ENCODE data around the gene PIP5K1C.
"Not testable (repeated sequence)": the region's sequence is repeated elsewhere in the genome, so short reads cannot be mapped to it uniquely, and the experiment has no call there.

PIP5K1C gene

GRCh38 chr19:3661284-3662238 lies 38.7 kb downstream of the PIP5K1C start:
- no peak for DNase-seq (ENCODE audit: low read depth in 2 of 2)

- DNase-seq (ENCODE audit: low read depth in 2 of 2) = no peak
Observed at GRCh38 chr19:3660493-3661219, 39.6 kb downstream of the PIP5K1C start.

DNA sequence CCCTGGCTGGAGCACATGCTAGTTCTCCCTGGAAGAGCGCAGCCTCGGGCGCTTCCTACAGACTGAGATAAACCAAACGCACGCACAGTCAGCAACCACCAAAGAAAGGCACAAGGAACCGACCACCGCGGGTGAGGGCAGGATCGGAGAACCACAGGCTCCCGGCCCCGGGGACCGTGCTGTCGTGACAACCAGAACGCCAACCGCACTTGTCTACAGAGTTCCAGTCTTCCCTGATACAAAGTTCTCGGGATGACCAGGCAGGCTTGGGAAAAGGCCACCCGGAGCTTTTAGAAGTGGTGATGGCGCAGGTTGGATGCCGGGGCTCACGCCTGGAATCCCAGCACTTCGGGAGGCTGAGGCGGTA lies 40.5 kb downstream of the PIP5K1C start:
- no peak for DNase-seq (ENCODE audit: low read depth in 2 of 2)

- no peak for DNase-seq (ENCODE audit: low read depth in 2 of 2)
Observed at GRCh38 chr19:3658870-3659745, 41.2 kb downstream of the PIP5K1C start.

DNA sequence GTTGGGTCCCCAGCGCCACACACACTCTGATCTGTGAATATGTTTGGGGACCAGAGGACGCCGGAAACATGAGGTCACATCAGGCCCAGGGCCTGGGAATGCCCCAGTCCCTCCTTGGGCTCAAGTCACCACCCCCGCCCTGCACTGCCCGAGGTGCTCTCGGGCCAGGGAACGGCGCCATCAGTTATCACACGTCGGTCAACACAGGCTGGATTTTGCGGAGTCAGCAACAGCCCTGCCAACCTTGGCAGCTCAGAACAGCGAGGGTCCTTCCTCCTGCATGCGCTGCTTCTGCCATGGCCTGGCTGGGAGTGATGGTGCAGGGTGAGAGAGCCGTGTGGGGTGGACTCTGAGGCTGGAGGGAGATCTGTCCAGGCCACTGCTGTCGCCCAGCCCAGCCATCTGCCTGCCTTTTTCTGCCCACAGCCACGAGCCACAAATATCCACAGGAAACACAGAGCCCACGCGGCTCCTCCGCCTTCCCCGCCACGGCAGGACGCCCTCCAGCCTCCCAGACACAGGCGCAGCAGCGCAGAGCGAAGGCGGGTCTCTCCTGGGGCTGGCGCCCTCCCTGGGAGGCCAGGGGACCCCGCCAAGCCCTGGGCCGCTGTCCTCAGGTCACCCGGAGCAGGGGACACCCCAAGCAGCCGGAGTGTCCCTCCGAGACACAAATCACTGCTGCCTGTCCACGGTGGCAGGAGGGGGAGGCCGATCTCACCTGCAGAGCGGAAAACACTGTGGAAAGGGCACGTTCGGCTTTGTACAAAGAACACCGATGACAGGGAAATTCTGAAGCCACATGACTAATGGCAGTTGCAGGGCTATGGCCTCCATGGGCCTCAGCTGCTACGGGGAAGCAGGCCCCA lies 42.0 kb downstream of the PIP5K1C start:
- no peak for DNase-seq (ENCODE audit: low read depth in 2 of 2)

GRCh38 chr19:3657395-3657769 lies 42.9 kb downstream of the PIP5K1C start:
- no peak for DNase-seq (ENCODE audit: low read depth in 2 of 2)

GRCh38 chr19:3656747-3657394 lies 43.4 kb downstream of the PIP5K1C start:
- no peak for DNase-seq (ENCODE audit: low read depth in 2 of 2)

GRCh38 chr19:3656073-3656746 lies 44.1 kb downstream of the PIP5K1C start:
- no peak for DNase-seq (ENCODE audit: low read depth in 2 of 2)

DNA sequence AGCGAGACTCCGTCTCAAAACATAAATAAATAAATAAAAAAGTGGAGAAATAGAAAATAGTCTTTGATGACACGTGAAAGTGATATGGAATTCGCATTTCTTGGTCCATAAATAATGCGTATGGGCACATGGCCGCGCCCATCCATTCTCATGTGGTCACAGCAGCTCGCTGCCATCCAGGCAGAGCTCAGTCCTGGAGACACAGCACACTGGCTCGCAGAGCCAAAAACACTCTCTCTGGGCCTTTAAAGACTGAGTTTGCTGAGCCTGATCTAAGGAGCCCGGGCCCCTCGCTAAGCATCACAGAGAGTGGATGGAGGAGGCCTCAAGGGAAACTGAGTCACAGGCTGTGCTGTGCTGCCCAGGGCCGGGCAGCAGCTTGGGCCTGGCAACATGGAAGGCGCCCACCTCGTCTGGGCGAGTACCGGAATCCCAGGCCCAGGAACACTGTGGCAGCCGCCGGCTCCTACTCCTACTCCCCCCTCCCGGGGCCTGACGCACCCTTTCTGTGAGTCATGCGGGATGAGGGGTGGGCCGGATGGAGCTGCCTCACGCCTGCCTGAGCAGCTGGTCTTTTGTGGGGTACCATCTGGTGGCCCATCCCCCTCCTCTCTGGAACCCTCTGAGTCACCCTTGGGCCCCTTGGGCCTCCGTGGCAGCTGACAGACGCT lies 44.7 kb downstream of the PIP5K1C start:
- DNase-seq (ENCODE audit: low read depth in 2 of 2) = no peak

DNA sequence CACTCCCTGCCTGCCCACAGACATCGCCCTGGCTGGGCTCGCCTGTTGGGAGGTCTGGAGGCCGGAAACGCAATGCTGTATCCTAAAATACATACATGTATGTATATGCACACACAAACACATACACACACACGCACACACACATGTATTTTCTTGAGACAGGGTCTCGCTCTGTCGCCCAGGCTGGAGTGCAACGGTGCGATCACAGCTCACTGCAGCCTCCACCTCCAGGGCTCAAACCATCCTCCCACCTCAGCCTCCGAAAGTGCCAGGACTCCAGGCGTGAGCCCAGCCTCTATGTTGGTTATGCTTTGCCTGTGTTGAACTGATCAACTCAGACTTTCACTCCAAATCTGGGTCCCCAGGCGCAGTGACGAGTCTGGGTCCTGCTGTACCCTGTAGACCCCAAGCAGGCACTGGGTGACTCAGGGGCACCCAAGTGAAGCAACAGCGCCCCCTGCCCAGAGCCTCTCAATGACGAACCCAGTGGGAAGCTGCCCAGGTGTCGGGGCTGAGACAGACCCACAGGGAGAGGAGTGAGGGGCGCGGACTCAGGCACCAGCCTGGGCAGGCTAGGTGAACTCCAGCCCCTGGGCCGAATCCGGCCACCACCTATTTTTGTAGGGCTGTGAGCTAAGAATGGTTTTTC lies 46.3 kb downstream of the PIP5K1C start:
- no peak for DNase-seq (ENCODE audit: low read depth in 2 of 2)

- DNase-seq (ENCODE audit: low read depth in 2 of 2) = no peak
Observed at GRCh38 chr19:3653081-3653795, 47.0 kb downstream of the PIP5K1C start.

DNA sequence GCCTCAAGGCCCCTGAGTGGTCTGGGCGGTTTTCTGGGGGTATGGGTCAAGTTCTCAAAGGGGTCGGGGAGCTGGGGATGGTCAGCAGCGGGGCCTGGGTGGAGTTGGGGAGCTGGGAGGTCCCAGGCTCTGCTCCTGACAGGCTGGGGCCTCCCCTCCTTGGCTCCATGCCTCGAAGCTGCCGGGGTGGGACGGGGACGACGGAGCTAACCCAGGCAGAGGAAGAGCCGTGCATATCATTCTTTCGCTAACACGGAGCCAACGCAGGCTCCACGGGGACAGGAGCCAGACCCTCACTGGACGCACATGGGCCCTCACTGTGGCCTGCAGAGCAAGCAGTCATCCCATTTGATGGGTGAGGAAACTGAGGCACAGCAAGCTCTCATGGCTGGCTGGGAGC lies 47.8 kb downstream of the PIP5K1C start:
- no peak for DNase-seq (ENCODE audit: low read depth in 2 of 2)

- DNase-seq (ENCODE audit: low read depth in 2 of 2) = no peak
Observed at GRCh38 chr19:3651684-3652083, 48.6 kb downstream of the PIP5K1C start.

DNA sequence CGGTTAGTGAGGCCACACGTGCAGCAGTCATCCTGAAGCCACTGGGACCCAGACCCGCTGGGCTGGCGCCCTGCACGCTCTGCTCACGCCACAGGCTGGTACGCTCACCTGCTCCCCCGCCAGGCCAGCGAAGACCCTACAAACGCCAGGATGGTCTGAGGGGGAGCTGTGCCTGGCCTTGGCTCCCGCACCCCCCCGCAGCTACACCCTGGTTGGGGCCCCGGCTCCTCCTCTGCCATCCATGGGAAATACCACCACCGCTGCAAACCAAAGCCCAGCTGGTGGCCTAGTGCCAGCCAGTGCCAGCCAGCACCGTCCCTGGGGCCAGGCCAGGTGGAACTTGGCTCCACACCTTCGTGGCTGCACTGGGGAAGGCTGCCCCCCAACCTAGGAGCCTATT lies 50.4 kb downstream of the PIP5K1C start:
- DNase-seq (ENCODE audit: low read depth in 2 of 2) = no peak

DNA sequence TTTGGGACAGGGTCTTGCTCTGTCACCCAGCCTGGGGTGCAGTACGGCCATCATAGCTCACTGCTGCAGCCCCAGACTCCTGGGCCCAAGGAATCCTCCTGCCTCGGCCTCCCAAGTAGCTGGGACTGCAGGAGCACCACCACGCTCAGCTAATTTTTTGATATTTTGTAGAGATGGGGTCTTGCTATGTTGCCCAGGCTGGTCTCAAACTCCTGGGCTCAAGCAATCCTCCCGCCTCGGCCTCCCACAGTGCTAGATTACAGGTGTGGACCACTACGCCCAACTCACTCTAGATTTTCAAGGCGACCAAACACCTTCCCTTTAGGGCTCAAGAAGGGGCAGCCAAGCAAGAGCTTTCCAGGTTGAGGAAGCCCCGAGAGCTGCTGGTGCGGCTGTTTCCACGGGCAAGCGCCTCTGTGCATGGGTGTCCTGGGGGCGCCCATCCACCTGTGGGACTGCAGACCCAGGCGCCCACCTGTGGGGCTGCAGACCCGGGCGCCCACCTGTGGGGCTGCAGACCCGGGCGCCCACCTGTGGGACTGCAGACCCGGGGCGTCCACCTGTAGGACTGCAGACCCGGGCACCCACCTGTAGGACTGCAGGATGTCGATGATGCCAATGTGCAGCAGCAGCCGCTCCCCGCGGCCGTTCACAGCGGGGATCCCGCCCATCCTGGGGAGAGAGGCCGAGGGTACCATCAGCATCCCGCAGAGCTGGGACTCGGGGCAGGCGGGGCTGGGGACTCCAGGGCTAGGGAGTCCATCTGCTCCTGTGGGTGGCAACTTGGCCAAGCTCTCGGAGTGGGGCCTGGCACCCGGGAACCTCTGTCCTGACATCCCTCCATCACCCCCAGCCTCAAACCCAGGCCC lies 52.0 kb downstream of the PIP5K1C start:
- DNase-seq (ENCODE audit: low read depth in 2 of 2) = no peak

DNA sequence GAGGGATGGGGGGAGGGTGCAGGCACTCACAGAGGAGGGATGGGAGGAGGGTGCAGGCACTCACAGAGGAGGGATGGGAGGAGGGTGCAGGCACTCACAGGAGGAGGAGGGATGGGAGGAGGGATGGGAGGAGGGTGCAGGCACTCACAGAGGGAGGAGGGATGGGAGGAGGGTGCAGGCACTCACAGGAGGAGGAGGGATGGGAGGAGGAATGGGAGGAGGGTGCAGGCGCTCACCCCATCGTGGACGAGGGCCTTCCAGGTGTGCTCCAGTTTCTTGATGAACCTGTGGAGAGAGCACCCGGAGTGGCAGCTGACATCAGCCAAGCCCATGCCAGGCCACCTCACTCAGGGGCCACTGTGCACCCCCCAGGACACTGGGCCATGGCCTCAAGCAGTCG lies 53.2 kb downstream of the PIP5K1C start:
- DNase-seq (ENCODE audit: low read depth in 2 of 2) = not testable (repeated sequence)

Data from activated CD8-positive, alpha-beta memory T cell treated with anti-CD3 and anti-CD28 coated beads for 4 hours (primary cell).